HEK293T (cell line): Measurements from ENCODE around the gene LCE2A.
"Not testable (repeated sequence)": the region's sequence is repeated elsewhere in the genome, so short reads cannot be mapped to it uniquely, and the experiment has no call there.

Experiments used
- ARNT ChIP-seq: fragments of 450-650 bp; IDR thresholded peaks from 2 replicates; pipeline ENCODE4 v1.6.1; 2017; ENCODE audit warnings: mild to moderate bottlenecking
- ELF4 ChIP-seq: fragments of 450-650 bp; IDR thresholded peaks from 2 replicates; pipeline ENCODE4 v1.6.1; 2017; ENCODE audit warnings: antibody characterized with exemption
- FOXK2 ChIP-seq: fragments of 450-650 bp; IDR thresholded peaks from 2 replicates; pipeline ENCODE4 v1.6.1; 2016; ENCODE audit warnings: mild to moderate bottlenecking
- SP1 ChIP-seq: fragments of 450-650 bp; IDR thresholded peaks from 2 replicates; pipeline ENCODE4 v1.6.1; 2017
- SUZ12 ChIP-seq: fragments of 450-650 bp; IDR thresholded peaks from 2 replicates; pipeline ENCODE4 v1.6.1; 2016; ENCODE audit warnings: mild to moderate bottlenecking
- TARDBP ChIP-seq: fragments of 450-650 bp; IDR thresholded peaks from 2 replicates; pipeline ENCODE4 v1.6.1; 2016
- TF ChIP-seq, protein P1 (sequence below): fragments of 450-650 bp; IDR thresholded peaks from 2 replicates; pipeline ENCODE4 v1.6.1; 2016

DNA sequence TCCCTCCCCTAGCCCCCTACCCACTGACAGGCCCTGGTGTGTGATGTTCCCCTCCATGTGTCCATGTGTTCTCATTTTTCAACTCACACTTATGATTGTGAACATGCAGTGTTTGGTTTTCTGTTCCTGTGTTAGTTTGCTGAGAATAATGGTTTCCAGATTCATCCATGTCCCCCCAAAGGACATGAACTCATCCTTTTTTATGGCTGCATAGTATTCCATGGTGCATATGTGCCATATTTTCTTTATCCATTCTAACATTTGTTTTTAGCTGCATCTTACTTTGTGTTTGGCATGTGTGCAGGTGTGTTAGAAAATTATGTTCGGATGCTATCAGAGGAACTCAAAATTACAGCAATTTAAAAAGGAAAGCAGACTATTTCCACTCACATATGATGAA lies 32.0 kb upstream of the LCE2A start:
- TF ChIP-seq ELF4, ARNT, SP1, SUZ12, FOXK2, TARDBP: not testable (repeated sequence)
- TF ChIP-seq, protein P1, sequence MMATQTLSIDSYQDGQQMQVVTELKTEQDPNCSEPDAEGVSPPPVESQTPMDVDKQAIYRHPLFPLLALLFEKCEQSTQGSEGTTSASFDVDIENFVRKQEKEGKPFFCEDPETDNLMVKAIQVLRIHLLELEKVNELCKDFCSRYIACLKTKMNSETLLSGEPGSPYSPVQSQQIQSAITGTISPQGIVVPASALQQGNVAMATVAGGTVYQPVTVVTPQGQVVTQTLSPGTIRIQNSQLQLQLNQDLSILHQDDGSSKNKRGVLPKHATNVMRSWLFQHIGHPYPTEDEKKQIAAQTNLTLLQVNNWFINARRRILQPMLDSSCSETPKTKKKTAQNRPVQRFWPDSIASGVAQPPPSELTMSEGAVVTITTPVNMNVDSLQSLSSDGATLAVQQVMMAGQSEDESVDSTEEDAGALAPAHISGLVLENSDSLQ: not testable (repeated sequence)
